GM13977 (cell line): Measurements from ENCODE around the gene MS4A10.

Source experiments
- DNase-seq: peaks from one replicate; pipeline ENCODE4 v3.0.0; 2012; ENCODE audit warnings: low spot score
- in situ Hi-C: fragments of 300-500 bp; cut with MboI; formaldehyde crosslinking; loops from one replicate; pipeline ENCODE4 v1.12.0; 2022; ENCODE audit warnings: low sequenced_read_pairs, low pct_unique_long_range_greater_than_20kb, mixed read lengths, inconsistent platforms; ENCODE audit not compliant: unreplicated experiment
- TF ChIP-seq, protein P1 (sequence below): IDR thresholded peaks from 2 replicates; pipeline ENCODE4 v1.5.1; 2012; ENCODE audit warnings: mild to moderate bottlenecking, control low read depth; ENCODE audit not compliant: insufficient read depth; ENCODE audit errors: extremely low read depth, missing control alignments

The MS4A10 gene

GRCh38 chr11:60825118-60825517 is 40.0 kb downstream of the MS4A10 start:
- TF ChIP-seq, protein P1, sequence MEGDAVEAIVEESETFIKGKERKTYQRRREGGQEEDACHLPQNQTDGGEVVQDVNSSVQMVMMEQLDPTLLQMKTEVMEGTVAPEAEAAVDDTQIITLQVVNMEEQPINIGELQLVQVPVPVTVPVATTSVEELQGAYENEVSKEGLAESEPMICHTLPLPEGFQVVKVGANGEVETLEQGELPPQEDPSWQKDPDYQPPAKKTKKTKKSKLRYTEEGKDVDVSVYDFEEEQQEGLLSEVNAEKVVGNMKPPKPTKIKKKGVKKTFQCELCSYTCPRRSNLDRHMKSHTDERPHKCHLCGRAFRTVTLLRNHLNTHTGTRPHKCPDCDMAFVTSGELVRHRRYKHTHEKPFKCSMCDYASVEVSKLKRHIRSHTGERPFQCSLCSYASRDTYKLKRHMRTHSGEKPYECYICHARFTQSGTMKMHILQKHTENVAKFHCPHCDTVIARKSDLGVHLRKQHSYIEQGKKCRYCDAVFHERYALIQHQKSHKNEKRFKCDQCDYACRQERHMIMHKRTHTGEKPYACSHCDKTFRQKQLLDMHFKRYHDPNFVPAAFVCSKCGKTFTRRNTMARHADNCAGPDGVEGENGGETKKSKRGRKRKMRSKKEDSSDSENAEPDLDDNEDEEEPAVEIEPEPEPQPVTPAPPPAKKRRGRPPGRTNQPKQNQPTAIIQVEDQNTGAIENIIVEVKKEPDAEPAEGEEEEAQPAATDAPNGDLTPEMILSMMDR: no peak
- in situ Hi-C loops: loop anchor here (25.0 kb wide), 1 partner anchor 362 kb away; no protein-coding TSS in a partner anchor
- no peak for DNase-seq

- TF ChIP-seq, protein P1: no peak
- in situ Hi-C loops: loop anchor here (25.0 kb wide), 1 partner anchor 362 kb away; no protein-coding TSS in a partner anchor
Measured at GRCh38 chr11:60825790-60826189, 40.7 kb downstream of the MS4A10 start.

GRCh38 chr11:60830478-60831142 is 45.5 kb downstream of the MS4A10 start:
- TF ChIP-seq, protein P1: no peak
- in situ Hi-C loops: loop anchor here (10.0 to 25.0 kb wide), 2 partner anchors 54 to 357 kb away; no protein-coding TSS in a partner anchor
- no peak for DNase-seq

More at GRCh38 chr11:60825790-60826189, 40.7 kb downstream of the MS4A10 start:
- no peak for DNase-seq

GRCh38 chr11:60831143-60831500 is 46.0 kb downstream of the MS4A10 start:
- in situ Hi-C loops: loop anchor here (10.0 to 25.0 kb wide), 2 partner anchors 54 to 356 kb away; no protein-coding TSS in a partner anchor
- TF ChIP-seq, protein P1: peak; percentile 95
- DNase-seq: peak; percentile 83

- DNase-seq: no peak
- TF ChIP-seq, protein P1: no peak
- in situ Hi-C loops: loop anchor here (10.0 to 25.0 kb wide), 2 partner anchors 53 to 356 kb away; no protein-coding TSS in a partner anchor
Measured at GRCh38 chr11:60831501-60832079, 46.5 kb downstream of the MS4A10 start.

GRCh38 chr11:60834742-60835533 is 49.8 kb downstream of the MS4A10 start:
- no peak for DNase-seq
- TF ChIP-seq, protein P1: no peak
- in situ Hi-C loops: loop anchor here (10.0 to 25.0 kb wide), 2 partner anchors 50 to 352 kb away; no protein-coding TSS in a partner anchor
